CD1c-positive myeloid dendritic cell (primary cell): ENCODE results near the gene PLCH1.
A peak's percentile ranks its signal among the peaks of the same experiment; 100 is the strongest.

Experiments used
- DNase-seq: peaks from one replicate; pipeline ENCODE4 v3.0.0-alpha.2; 2016; ENCODE audit errors: extremely low spot score

The PLCH1 gene

GRCh38 chr3:155690921-155691320 lies 54.0 kb downstream of the PLCH1 start:
- DNase-seq: no peak

GRCh38 chr3:155688481-155688880 lies 56.4 kb downstream of the PLCH1 start:
- DNase-seq: no peak

DNA sequence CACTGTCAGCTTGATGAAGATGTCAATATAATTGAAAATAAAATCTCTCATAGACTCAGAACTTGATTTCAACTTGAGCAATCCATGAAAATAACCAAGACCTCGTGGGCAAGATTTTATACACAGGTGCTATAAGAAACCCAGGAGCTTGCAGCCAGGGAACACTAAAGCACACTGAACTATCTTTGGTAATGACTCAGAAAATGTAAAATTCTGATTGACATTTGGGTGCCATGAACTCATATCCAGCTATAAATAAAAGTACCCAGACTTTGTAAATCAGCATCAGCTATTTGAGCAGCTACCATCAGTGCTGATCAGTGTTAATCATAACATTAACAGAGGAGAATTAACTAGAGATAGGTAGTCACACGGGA lies 61.5 kb downstream of the PLCH1 start:
- DNase-seq: no peak

- no peak for DNase-seq
Observed at GRCh38 chr3:155682426-155683343, 62.2 kb downstream of the PLCH1 start.

DNA sequence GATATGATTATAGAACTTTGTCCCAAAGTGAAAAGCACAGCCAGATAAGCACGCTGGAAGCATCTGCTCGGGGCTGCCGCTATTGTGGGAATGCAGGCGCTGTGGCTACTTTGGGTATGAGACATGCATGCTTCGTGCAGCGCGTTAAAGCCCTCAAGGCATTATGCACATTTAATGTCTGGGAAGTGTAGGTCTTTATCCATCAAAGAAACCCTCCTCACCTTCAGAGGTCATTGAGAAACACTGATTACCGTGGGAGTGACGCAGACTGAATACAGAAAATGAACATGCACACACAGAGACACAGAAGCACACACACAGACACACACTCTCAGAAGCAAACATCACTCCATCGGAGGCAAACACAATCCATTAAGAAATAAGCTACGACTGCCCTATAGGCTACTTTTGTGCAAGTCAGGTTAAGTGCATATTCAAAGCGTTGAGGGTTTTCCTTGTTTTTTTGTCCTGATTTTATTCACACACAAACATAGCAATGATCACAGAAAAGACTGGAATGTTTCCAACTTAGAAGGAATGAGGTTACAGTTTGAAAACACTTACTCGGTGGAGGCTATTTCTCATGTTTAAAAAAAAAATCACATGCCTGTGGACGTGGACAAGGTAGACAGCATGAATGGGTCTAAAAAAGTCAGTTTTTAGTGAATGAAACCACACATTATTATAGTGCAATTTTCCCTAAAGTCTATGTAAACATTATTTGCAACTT lies 68.5 kb downstream of the PLCH1 start:
- DNase-seq: no peak

GRCh38 chr3:155675094-155675493 lies 69.8 kb downstream of the PLCH1 start:
- no peak for DNase-seq

DNA sequence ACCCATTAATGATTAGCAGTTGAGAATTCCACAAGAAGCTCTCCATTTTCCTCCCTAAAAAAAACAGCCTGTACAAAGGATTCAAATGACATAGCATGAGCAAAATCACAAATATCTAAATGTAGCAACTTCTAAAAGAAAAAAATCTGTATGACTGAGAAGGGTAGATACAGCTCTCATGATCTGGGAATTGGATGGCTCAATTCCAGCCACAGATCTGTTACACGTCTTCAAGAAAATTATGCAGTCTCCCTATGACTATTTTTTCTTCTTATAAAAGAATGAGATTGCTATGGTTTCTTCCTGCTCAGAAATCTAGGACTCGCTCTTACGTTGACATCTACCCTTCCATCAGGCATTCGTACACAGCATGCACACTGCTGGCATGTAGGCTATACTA lies 71.5 kb downstream of the PLCH1 start:
- DNase-seq: no peak

DNA sequence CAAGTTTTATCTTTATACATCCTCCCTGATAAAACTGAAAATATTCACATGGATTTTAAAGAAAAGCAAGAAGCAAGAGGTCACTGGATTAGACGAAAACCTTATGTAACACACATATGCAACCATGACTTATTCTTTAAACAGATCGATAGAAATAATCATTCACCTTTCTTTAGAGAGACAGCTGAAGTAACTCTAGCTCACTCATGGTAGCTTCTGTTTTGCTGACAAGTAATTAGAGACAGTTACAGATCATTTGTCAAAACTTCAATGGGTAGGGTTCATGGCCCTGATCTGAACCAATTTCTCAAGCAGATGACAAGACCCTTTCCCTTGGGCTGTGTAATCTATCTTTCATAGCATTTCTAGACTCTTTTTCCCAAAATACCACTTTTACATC lies 74.5 kb downstream of the PLCH1 start:
- DNase-seq: no peak

- DNase-seq: no peak
Observed at GRCh38 chr3:155667988-155668387, 76.9 kb downstream of the PLCH1 start.

- peak; percentile 43 for DNase-seq
Observed at GRCh38 chr3:155664925-155665695, 79.8 kb downstream of the PLCH1 start.

DNA sequence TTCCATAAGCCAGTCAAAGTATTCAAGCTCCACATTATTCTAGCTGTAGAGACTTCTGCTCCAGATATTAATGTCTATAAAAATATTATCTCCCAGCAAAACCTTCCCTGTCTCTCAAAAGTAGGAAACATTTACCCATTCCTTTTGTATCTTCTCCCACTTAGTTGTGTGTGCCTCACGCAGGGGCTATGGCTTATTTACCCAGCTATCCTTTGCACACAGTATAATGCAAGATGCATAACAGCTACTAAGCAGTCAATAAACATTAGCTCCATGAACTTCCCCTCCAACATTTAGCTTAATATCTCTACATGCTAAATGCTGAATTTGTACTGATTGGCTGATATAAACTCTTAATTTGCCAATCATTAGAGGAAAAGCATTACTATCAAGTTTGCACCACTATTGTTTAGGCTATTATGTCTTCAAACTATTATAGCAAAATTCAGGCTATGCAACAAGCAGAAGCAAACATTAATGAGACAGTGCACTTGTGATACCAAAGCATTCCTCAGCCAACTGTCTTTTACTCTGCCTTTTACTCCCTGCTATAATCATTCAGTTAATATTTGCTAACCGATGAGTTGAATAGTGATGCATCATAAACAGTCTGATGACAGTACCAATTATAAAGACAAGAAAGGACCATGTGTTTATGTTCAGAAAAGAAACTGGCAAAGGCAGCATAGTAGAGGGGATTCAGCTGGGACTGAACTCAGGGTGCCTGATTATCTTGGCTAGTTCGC lies 81.2 kb downstream of the PLCH1 start:
- DNase-seq: no peak

DNA sequence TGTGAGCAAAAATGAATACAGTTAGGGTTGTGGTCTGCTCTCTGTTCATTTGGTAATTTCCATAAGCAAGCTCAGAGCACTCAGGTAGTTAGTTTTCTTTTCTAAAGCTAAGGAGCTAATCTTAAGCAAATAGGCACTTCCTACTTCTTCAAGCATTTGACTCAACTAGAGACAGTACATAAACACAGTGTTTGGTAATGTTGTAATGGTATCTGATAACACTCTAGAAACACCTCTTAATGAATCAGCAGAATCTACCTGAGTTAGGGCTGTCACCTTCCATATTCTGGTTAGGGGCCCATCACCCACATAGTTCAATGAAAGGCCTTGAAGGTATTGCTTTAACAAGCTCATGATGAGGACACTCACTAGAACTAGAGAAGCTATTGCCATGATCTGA lies 83.1 kb downstream of the PLCH1 start:
- DNase-seq: no peak

DNA sequence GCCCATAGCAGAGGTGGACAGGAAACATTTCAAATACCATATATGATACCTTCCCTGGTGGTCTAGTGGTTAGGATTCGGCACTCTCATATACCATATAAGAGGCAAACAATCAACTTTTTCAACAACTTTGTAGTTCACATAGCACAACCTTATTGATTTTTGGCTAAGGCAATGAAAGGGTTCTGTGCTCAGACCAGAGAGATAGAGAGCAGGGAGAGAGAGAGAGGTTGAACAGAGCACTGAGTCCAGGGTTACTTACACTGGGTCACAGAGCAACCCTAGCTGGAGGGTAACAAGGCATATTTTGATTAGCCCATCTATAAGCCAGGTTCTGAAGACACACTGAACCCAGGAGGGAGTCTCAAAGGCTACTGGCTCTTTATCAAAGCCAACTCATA lies 83.8 kb downstream of the PLCH1 start:
- DNase-seq: no peak

DNA sequence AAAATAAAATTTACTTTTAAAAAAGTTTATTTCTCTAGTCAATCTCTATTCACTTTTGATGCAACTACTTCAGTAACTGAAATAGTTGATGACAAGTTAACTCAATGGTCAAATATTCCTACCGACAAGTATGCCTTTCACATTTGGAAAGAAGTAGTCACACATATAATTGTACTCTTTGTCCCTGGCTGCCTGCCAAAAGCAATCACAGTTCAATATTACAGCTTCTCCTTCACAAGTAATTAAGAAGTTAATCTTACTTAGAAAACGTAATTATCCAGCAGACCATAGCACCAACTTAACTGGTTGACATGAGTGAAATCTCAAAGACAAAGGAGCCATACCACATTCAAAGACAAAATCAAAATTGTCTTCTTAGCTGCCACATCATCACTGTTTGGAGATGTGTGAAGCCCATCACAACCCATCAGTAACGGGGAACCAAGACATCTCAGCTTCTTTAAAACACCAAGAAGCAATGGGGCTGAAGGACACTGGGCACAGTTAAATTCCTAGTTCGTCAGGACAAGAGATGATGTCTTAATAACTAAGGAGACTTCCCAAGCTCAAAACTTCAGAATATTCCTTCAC lies 86.1 kb downstream of the PLCH1 start:
- no peak for DNase-seq

DNA sequence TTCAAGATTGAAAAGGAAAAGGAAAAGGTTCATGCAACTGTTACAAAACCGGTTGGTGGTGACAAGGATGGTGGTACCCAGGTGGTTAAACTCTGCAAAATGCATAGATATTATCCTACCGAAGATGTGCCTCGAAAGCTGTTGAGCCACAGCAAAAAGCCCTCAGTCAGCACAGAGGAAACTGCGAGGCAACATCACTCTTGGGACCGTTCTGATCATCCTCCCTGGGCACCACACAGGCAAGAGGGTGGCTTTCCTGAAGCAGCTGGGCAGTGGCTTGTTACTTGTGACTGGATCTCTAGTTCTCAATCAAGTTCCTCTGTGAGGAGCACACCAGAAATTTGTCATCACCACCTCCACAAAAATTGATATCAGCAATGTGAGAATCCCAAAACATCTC lies 86.9 kb downstream of the PLCH1 start:
- no peak for DNase-seq

DNA sequence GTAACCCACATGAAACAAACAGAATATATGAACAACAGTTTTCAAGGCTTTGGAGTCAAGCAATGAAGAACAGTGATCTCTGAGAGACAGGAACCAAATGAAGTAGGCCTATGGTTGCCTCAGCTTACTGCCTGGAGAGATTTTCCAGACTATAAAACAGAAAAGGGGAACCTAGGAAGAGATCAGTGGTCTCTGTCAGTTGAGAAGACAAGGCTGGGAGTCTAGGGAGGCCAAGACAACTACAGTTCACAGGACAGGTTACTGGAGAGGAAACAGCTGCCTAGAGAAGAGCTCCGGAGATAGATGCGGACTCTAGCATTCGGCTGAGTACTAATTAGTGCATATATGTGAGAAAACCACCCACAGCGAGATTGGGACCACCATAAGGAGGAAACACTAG lies 87.7 kb downstream of the PLCH1 start:
- DNase-seq: no peak

DNA sequence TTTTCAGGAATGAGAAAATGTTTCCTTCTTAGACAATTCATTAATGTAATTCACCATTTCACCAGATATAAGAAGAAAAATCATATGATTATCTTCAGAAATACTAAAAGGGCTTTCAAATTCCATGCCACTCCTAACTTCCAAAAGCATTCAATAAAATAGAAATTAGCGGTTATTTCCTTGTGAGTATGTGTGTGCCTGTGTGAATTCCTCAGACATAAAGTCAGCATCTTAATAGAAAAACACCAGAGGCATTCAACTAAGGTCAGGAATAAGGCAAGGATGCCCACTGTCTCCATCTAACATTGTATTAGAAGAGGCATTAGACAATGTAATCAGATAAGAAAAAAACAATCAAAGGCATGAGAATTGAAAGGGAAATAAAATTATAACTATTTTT lies 88.4 kb downstream of the PLCH1 start:
- no peak for DNase-seq

DNA sequence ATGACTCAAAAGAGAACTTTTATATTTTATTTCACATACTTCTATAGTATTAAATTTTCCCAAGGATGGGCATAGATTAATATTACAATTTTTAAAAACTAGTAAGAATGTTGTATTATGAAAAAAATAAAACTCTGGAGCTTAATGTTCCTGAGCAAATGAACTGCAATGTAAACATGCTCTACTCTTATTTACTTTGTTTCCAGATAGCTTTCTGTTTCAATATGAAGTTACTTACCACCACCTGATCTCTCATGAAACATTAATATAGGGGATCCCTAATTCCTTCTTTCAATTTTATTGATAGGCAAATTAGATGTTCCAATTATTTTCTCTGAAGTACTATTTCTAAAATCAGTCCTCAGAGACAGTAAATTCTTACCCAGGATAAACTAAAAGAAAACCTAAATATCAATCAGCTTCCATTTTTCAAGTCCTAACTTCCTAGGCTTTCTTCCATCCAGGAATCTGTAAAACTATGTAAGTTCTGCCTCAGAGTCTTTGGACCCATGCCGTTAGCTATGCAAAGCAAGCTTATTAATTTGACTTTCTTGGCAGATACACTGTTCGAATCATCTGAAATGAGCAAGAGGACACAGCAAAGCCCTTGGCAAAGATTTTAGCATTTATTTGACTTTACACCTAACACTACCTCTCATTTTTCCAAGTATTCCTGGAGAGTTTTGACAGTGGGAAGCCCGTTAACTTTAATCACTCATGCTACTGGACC lies 93.2 kb downstream of the PLCH1 start:
- DNase-seq: no peak

GRCh38 chr3:155648013-155648591 lies 96.8 kb downstream of the PLCH1 start:
- no peak for DNase-seq

DNA sequence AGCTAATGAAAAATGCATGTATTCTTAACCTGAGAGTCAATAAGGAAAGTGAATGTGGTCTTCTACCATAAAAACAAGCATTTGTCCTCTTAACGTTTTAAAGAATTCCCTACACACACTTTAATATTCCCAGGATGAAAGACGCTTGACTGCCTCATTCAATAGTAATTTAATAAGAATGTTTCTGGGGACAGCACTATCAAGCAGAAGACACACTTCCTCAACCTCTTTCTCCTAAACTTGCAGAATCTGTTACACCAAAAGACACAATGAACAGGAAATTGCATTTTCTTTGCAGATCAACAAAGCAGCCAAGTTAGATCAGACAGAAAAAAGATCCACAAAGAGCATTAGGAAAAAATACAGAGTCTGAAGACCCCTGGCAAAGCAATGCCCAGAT lies 97.7 kb downstream of the PLCH1 start:
- no peak for DNase-seq
